Measurements from ENCODE around the gene DOK6. TPM values are rescaled to one million over a fixed set of nuclear protein-coding genes. Genes with fewer than 3 reads are reported as not detected.
A peak's percentile ranks its signal among the peaks of the same experiment; 100 is the strongest.

The DOK6 gene
- total and polyA plus RNA-seq, 9 of the 15 experiments (the other 6 are each of a cell fraction or from before 2014, with no cell fraction given), result not detected

- Histone ChIP-seq H3K4me2 (ENCODE audit: insufficient read depth, low read length) (no peak overlapping the region), H3K9me1 (ENCODE audit: control insufficient read depth, insufficient read depth, low read length) (no peaks in the 10 kb centered on the region), H3K27ac (ENCODE audit: extremely low read depth, low read depth, low read length) (no peak overlapping the region), H4K20me1 (replicated peaks; ENCODE audit: control insufficient read depth, insufficient read depth, low read length) (no peaks in the 10 kb centered on the region), H2AFZ (ENCODE audit: low read depth, low read length) (no peak overlapping the region), H3K36me3 (ENCODE audit: control insufficient read depth, insufficient read depth, low read length) (no peaks in the 10 kb centered on the region), H3K27me3 (ENCODE audit: control insufficient read depth in 2 of 2, insufficient read depth in 2 of 2, low read length in 2 of 2) (no peaks in the 10 kb centered on the region), H3K9me3 (replicated peaks; ENCODE audit: control insufficient read depth, insufficient read depth, low read depth, low read length) (no peaks in the 10 kb centered on the region), H3K9ac (ENCODE audit: insufficient read depth in 1 of 2, low read depth in 2 of 2, low read length in 2 of 2) (no peak overlapping the region), H3K79me2 (ENCODE audit: control insufficient read depth, insufficient read depth, low read length) (no peaks in the 10 kb centered on the region), H3K4me3 (no peak overlapping the region), H3K4me1 (replicated peaks in 1 of 2; ENCODE audit: control insufficient read depth in 2 of 2, insufficient read depth in 2 of 2, low read length in 2 of 2) (no peaks in the 10 kb centered on the region)
- intact Hi-C loops (cut with micrococcal nuclease) (no loop called here), in situ Hi-C loops (cut with MboI) (no loop called here)
- TF ChIP-seq, protein P1, sequence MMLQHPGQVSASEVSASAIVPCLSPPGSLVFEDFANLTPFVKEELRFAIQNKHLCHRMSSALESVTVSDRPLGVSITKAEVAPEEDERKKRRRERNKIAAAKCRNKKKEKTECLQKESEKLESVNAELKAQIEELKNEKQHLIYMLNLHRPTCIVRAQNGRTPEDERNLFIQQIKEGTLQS (IDR thresholded peaks at IDR 0.05), result peak; percentile 64; the same call in 1 of the 2 replicates
- TF ChIP-seq, protein P1 (CRISPR knock-in tag; conservative IDR thresholded peaks at IDR 0.05), result no peak
- TF ChIP-seq CEBPG (CRISPR knock-in tag; IDR thresholded peaks at IDR 0.05) (no peak), CEBPG (tag; conservative IDR thresholded peaks at IDR 0.05 in 1 of 2, IDR thresholded peaks at IDR 0.05 in 1 of 2) (peak; percentile 45 to 77; a peak in 3 of 4 replicates), ZNF212 (CRISPR knock-in tag; IDR thresholded peaks at IDR 0.05) (no peak)
- POLR2A ChIA-PET, result no interaction called here
- BruUV-seq (replicated peaks), result no TSS peak
- ATAC-seq (no peak), DNase-seq (ENCODE audit: extremely low read depth in 1 of 4, low spot score in 3 of 4) (no peak), FAIRE-seq (no peak)
- CTCF ChIA-PET (ENCODE audit: low intra/inter-chr PET ratio), result no interaction called here
- WGBS (ENCODE audit: insufficient coverage, low coverage, missing lambda C conversion rate), result no CpG with 5 or more reads among the region's 5 CpGs
These were observed 250.6 kb downstream of the DOK6 start for GRCh38 chr18:69651243-69651642.

DNA sequence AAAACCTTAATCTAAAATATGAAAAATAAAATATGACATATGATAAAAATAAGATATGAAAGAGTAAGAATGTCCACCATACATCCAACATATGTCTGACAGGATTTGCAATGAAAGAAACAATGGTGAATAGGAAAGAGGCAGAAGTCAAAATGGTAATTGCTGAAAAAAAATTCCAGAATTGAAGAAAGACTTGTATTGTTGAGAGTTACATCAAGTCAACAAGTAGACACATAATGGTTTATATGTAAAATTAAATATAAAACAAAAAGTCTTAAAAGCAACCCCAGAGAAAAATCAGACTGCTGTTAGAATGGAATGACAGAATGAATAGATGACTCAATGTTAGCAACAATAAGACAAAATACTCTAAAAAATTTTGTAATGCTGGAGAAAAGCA is 255.1 kb downstream of the DOK6 start:
- BruUV-seq (replicated peaks), result no TSS peak
- in situ Hi-C loops (cut with MboI), result no loop called here
- ATAC-seq, result no peak
- no peak for TF ChIP-seq KLF1 (tag; IDR thresholded peaks at IDR 0.05)
- TF ChIP-seq CXXC5 (CRISPR knock-in tag; IDR thresholded peaks at IDR 0.05), result no peak
- no peak for TF ChIP-seq TAF7 (tag; IDR thresholded peaks at IDR 0.05)
- TF ChIP-seq ZKSCAN1 (IDR thresholded peaks at IDR 0.05; ENCODE audit: low read depth, low read length), result no peak
- TF ChIP-seq, protein P2, sequence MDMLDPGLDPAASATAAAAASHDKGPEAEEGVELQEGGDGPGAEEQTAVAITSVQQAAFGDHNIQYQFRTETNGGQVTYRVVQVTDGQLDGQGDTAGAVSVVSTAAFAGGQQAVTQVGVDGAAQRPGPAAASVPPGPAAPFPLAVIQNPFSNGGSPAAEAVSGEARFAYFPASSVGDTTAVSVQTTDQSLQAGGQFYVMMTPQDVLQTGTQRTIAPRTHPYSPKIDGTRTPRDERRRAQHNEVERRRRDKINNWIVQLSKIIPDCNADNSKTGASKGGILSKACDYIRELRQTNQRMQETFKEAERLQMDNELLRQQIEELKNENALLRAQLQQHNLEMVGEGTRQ (CRISPR knock-in tag; IDR thresholded peaks at IDR 0.05), result no peak
- no peak for TF ChIP-seq GATAD2B (IDR thresholded peaks at IDR 0.05; ENCODE audit: borderline replicate concordance)
- TF ChIP-seq BRD4 (IDR thresholded peaks at IDR 0.05), result no peak
- TF ChIP-seq ATF7 (IDR thresholded peaks at IDR 0.05), result no peak
- no peak for TF ChIP-seq MTA1 (IDR thresholded peaks at IDR 0.05; ENCODE audit: borderline replicate concordance)
- no peak for TF ChIP-seq WHSC1 (IDR thresholded peaks at IDR 0.05; ENCODE audit: low read length)
- no peak for TF ChIP-seq ZZZ3 (IDR thresholded peaks at IDR 0.05)
- TF ChIP-seq PHF8 (IDR thresholded peaks at IDR 0.05; ENCODE audit: borderline replicate concordance, low read length), result no peak
- TF ChIP-seq, protein P3, sequence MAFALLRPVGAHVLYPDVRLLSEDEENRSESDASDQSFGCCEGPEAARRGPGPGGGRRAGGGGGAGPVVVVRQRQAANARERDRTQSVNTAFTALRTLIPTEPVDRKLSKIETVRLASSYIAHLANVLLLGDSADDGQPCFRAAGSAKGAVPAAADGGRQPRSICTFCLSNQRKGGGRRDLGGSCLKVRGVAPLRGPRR (CRISPR knock-in tag; IDR thresholded peaks at IDR 0.05), result no peak

More for the DNA sequence above, 255.1 kb downstream of the DOK6 start:
- no peaks in the 10 kb centered on the region for H3K27me3 ChIP-seq (ENCODE audit: control insufficient read depth in 2 of 2, insufficient read depth in 2 of 2, low read length in 2 of 2)
- intact Hi-C loops (cut with micrococcal nuclease), result no loop called here
- H3K27ac ChIP-seq (ENCODE audit: extremely low read depth, low read depth, low read length), result no peak overlapping the region
- no peak overlapping the region for H3K4me3 ChIP-seq
- H3K79me2 ChIP-seq (ENCODE audit: control insufficient read depth, insufficient read depth, low read length), result no peaks in the 10 kb centered on the region
- DNase-seq (ENCODE audit: extremely low read depth in 1 of 4, low spot score in 3 of 4) (no peak), FAIRE-seq (no peak)
- CTCF ChIA-PET (ENCODE audit: low intra/inter-chr PET ratio), result no interaction called here
- H3K9me1 ChIP-seq (ENCODE audit: control insufficient read depth, insufficient read depth, low read length), result no peaks in the 10 kb centered on the region
- POLR2A ChIA-PET, result no interaction called here
- no peaks in the 10 kb centered on the region for H3K4me1 ChIP-seq (replicated peaks in 1 of 2; ENCODE audit: control insufficient read depth in 2 of 2, insufficient read depth in 2 of 2, low read length in 2 of 2)
- no peak overlapping the region for H3K9ac ChIP-seq (ENCODE audit: insufficient read depth in 1 of 2, low read depth in 2 of 2, low read length in 2 of 2)
- H3K9me3 ChIP-seq (replicated peaks; ENCODE audit: control insufficient read depth, insufficient read depth, low read depth, low read length), result no peaks in the 10 kb centered on the region
- no peaks in the 10 kb centered on the region for H4K20me1 ChIP-seq (replicated peaks; ENCODE audit: control insufficient read depth, insufficient read depth, low read length)
- no peak overlapping the region for H2AFZ ChIP-seq (ENCODE audit: low read depth, low read length)
- no peak overlapping the region for H3K4me2 ChIP-seq (ENCODE audit: insufficient read depth, low read length)
- no peaks in the 10 kb centered on the region for H3K36me3 ChIP-seq (ENCODE audit: control insufficient read depth, insufficient read depth, low read length)
